ENCODE data around the gene KRTAP1-1.

- no peak for TF ChIP-seq CTCF (IDR thresholded peaks at IDR 0.05; ENCODE audit: low read depth, low read length, poor library complexity, severe bottlenecking)
- no peak for TF ChIP-seq EZH2phosphoT487 (IDR thresholded peaks at IDR 0.05; ENCODE audit: borderline replicate concordance, low read length)
Measured at GRCh38 chr17:41024697-41025096, 16.6 kb downstream of the KRTAP1-1 start.
